Measurements from ENCODE around the gene COQ9. TPM values are rescaled to one million over a fixed set of nuclear protein-coding genes. Genes with fewer than 3 reads are reported as not detected.

Gene COQ9
- total and polyA plus RNA-seq, 2 experiments from 2014 or later, result 26.6 to 36.3 TPM

- ATAC-seq, result no peak
- Mint-ChIP-seq H3K4me3 (no peak overlapping the region), H3K36me3 (ENCODE audit: low read depth) (no peaks in the 10 kb centered on the region), H3K27ac (no peak overlapping the region), H3K9me3 (no peaks in the 10 kb centered on the region), H3K27me3 (ENCODE audit: insufficient read depth, low read depth, poor library complexity) (peaks cover 17% of the 10 kb centered on the region), H3K4me1 (peaks cover 20% of the 10 kb centered on the region)
- Histone ChIP-seq H3F3A (replicated peaks; ENCODE audit: low read depth) (no peaks in the 10 kb centered on the region), H3K4me2 (no peak overlapping the region), H2AFZ (no peak overlapping the region), H3K79me2 (replicated peaks; ENCODE audit: insufficient read depth) (no peaks in the 10 kb centered on the region), H3K4me1 (ENCODE audit: insufficient read depth) (no peaks in the 10 kb centered on the region), H3K27me3 (ENCODE audit: insufficient read depth) (no peaks in the 10 kb centered on the region), H3K27ac (ENCODE audit: low read depth) (no peak overlapping the region), H3K36me3 (ENCODE audit: insufficient read depth) (no peaks in the 10 kb centered on the region), H3K9me2 (ENCODE audit: insufficient read depth) (no peaks in the 10 kb centered on the region), H3K4me3 (no peak overlapping the region), H4K20me1 (replicated peaks; ENCODE audit: insufficient read depth) (no peaks in the 10 kb centered on the region)
- DNase-seq (ENCODE audit: low spot score), result no peak
- TF ChIP-seq NANOG (IDR thresholded peaks at IDR 0.05; ENCODE audit: borderline replicate concordance), result no peak
- no peak for TF ChIP-seq JUNB (IDR thresholded peaks at IDR 0.05; ENCODE audit: unreplicated experiment)
- no peak for TF ChIP-seq REST (IDR thresholded peaks at IDR 0.05; ENCODE audit: unreplicated experiment)
- TF ChIP-seq CTCF (conservative IDR thresholded peaks at IDR 0.05; ENCODE audit: low read depth in 2 of 2), result no peak
- no peak for TF ChIP-seq STAT1 (IDR thresholded peaks at IDR 0.05; ENCODE audit: unreplicated experiment)
- TF ChIP-seq POLR2AphosphoS5 (IDR thresholded peaks at IDR 0.05; ENCODE audit: low read depth), result no peak
- TF ChIP-seq EZH2phosphoT487 (IDR thresholded peaks at IDR 0.05; ENCODE audit: unreplicated experiment), result no peak
- no peak for TF ChIP-seq ETS1 (IDR thresholded peaks at IDR 0.05)
- TF ChIP-seq CREB1 (CRISPR knock-in tag; IDR thresholded peaks at IDR 0.05; ENCODE audit: low read depth), result no peak
- no peak for TF ChIP-seq ZNF462 (CRISPR knock-in tag; IDR thresholded peaks at IDR 0.05)
- TF ChIP-seq ZNF331 (CRISPR knock-in tag; IDR thresholded peaks at IDR 0.05; ENCODE audit: low read depth), result no peak
Observed at GRCh38 chr16:57505169-57505568, 57.9 kb downstream of the COQ9 start.

Data from GM23338 (cell line).